HL-60 (cell line): ENCODE data around the gene AVPI1.
"Not testable (repeated sequence)": the region's sequence is repeated elsewhere in the genome, so short reads cannot be mapped to it uniquely, and the experiment has no call there.

Source experiments
- DNase-seq, 2 experiments: peaks; one replicate each; pipeline ENCODE4 v3.0.0-alpha.2; 2010 to 2020; ENCODE audit warnings: low read depth in 1 of 2, low spot score in 1 of 2
- H3K27ac ChIP-seq: fragments of 250-450 bp; sonication (Bioruptor Pico); replicated peaks from 2 replicates; pipeline ENCODE4 v1.5.1; 2020; ENCODE audit warnings: mild to moderate bottlenecking, moderate library complexity
- H3K27me3 ChIP-seq: fragments of 250-450 bp; sonication (Bioruptor Pico); 2 replicates; pipeline ENCODE4 v1.5.1; 2021; ENCODE audit warnings: mild to moderate bottlenecking, moderate library complexity; ENCODE audit not compliant: insufficient read depth, poor library complexity, severe bottlenecking
- H3K4me3 ChIP-seq: replicated peaks from 2 replicates; pipeline ENCODE4 v1.5.1; 2011; ENCODE audit warnings: mild to moderate bottlenecking, control low read depth, low read length; ENCODE audit not compliant: insufficient read depth
- CTCF ChIP-seq: IDR thresholded peaks from one replicate; pipeline ENCODE4 v1.5.1; 2011; ENCODE audit warnings: low read length, control low read depth, inconsistent platforms; ENCODE audit not compliant: insufficient read depth
- GABPA ChIP-seq: IDR thresholded peaks from 2 replicates; pipeline ENCODE4 v1.6.1; 2012; ENCODE audit warnings: low read depth
- POLR2AphosphoS5 ChIP-seq: IDR thresholded peaks from 2 replicates; pipeline ENCODE4 v1.6.1; 2012; ENCODE audit warnings: low read depth
- REST ChIP-seq: IDR thresholded peaks from 2 replicates; pipeline ENCODE4 v1.6.1; 2012; ENCODE audit warnings: low read depth; ENCODE audit not compliant: insufficient replicate concordance
- SPI1 ChIP-seq: IDR thresholded peaks from 2 replicates; pipeline ENCODE4 v1.6.1; 2012; ENCODE audit warnings: low read depth, mild to moderate bottlenecking, borderline replicate concordance

The AVPI1 gene

GRCh38 chr10:97686301-97686961 is 610 bp downstream of the AVPI1 start:
- no peak for DNase-seq
- Histone ChIP-seq H3K27ac (peak overlapping the region; percentile 43; the same call in 1 of the 2 replicates), H3K4me3 (peak overlapping the region; percentile 70), H3K27me3 (no peaks in the 10 kb centered on the region)
- TF ChIP-seq POLR2AphosphoS5 (no peak), SPI1 (no peak), CTCF (no peak), REST (no peak), GABPA (no peak)

GRCh38 chr10:97685395-97685958 is 1.6 kb downstream of the AVPI1 start:
- TF ChIP-seq SPI1 (no peak), REST (no peak), CTCF (no peak), GABPA (no peak), POLR2AphosphoS5 (no peak)
- Histone ChIP-seq H3K27ac (no peak overlapping the region), H3K27me3 (no peaks in the 10 kb centered on the region), H3K4me3 (no peak overlapping the region)
- no peak for DNase-seq

- Histone ChIP-seq H3K27me3 (no peaks in the 10 kb centered on the region), H3K27ac (no peak overlapping the region), H3K4me3 (no peak overlapping the region)
- TF ChIP-seq REST (no peak), POLR2AphosphoS5 (no peak), CTCF (no peak)
- DNase-seq, result no peak
These were observed 2.1 kb downstream of the AVPI1 start for GRCh38 chr10:97684866-97685394.

- H3K27me3 ChIP-seq, H3K4me3 ChIP-seq, DNase-seq, H3K27ac ChIP-seq: not testable (repeated sequence)
These were observed 2.7 kb downstream of the AVPI1 start for GRCh38 chr10:97684368-97684713.
